Hepatocyte (in vitro differentiated cells): Measurements from ENCODE around the gene PDE4D. TPM values are rescaled to one million over a fixed set of nuclear protein-coding genes. Genes with fewer than 3 reads are reported as not detected.
"Not testable (repeated sequence)": the region's sequence is repeated elsewhere in the genome, so short reads cannot be mapped to it uniquely, and the experiment has no call there.

ENCODE experiments used
- DNase-seq: peaks from one replicate; pipeline ENCODE4 v3.0.0-alpha.2; 2016; ENCODE audit warnings: low spot score
- H2AFZ ChIP-seq: fragments of 200-600 bp; sonication (generic); 2 replicates; pipeline ENCODE4 v1.6.0; 2016; ENCODE audit warnings: antibody characterized with exemption, mild to moderate bottlenecking
- H3K27ac ChIP-seq: fragments of 200-600 bp; sonication (generic); 2 replicates; pipeline ENCODE4 v1.5.1; 2016; ENCODE audit warnings: mild to moderate bottlenecking
- H3K27me3 ChIP-seq: fragments of 200-600 bp; sonication (generic); 2 replicates; pipeline ENCODE4 v1.6.1; 2016
- H3K36me3 ChIP-seq: fragments of 200-600 bp; sonication (generic); replicated peaks from 2 replicates; pipeline ENCODE4 v1.5.1; 2016; ENCODE audit warnings: low read depth; ENCODE audit not compliant: insufficient read depth
- H3K4me1 ChIP-seq: fragments of 200-600 bp; sonication (generic); 2 replicates; pipeline ENCODE4 v1.5.1; 2016; ENCODE audit warnings: mild to moderate bottlenecking, moderate library complexity; ENCODE audit not compliant: insufficient read depth
- H3K4me2 ChIP-seq: fragments of 200-600 bp; sonication (generic); 2 replicates; pipeline ENCODE4 v1.6.0; 2016
- H3K4me3 ChIP-seq: fragments of 200-600 bp; sonication (generic); 2 replicates; pipeline ENCODE4 v1.5.1; 2016; ENCODE audit warnings: mild to moderate bottlenecking
- H3K79me2 ChIP-seq: fragments of 200-600 bp; sonication (generic); 2 replicates; pipeline ENCODE4 v1.6.0; 2017; ENCODE audit warnings: mild to moderate bottlenecking
- H3K9me2 ChIP-seq: fragments of 200-600 bp; sonication (generic); replicated peaks from 2 replicates; pipeline ENCODE4 v1.6.0; 2017; ENCODE audit warnings: mild to moderate bottlenecking; ENCODE audit not compliant: insufficient read depth
- H3K9me3 ChIP-seq: fragments of 200-600 bp; sonication (generic); 2 replicates; pipeline ENCODE4 v1.5.1; 2016; ENCODE audit warnings: low read depth, mild to moderate bottlenecking
- H4K20me1 ChIP-seq: fragments of 200-600 bp; sonication (generic); 2 replicates; pipeline ENCODE4 v1.6.0; 2016; ENCODE audit warnings: mild to moderate bottlenecking; ENCODE audit not compliant: insufficient read depth, poor library complexity, severe bottlenecking
- EZH2 ChIP-seq: fragments of 200-600 bp; sonication (generic); IDR thresholded peaks from 2 replicates; pipeline ENCODE4 v1.6.1; 2016; ENCODE audit warnings: antibody characterized with exemption, mild to moderate bottlenecking, borderline replicate concordance
- EZH2phosphoT487 ChIP-seq: fragments of 200-600 bp; sonication (generic); IDR thresholded peaks from one replicate; pipeline ENCODE4 v1.6.1; 2018; ENCODE audit warnings: antibody characterized with exemption, mild to moderate bottlenecking, low read depth, moderate library complexity; ENCODE audit not compliant: unreplicated experiment, severe bottlenecking
- WGBS: methylation state at CpG from one replicate; pipeline ENCODE4 v1.1.6; 2016; ENCODE audit warnings: low lambda C conversion rate; ENCODE audit errors: missing lambda C conversion rate; 5-methylcytosine and 5-hydroxymethylcytosine counted together
- polyA plus RNA-seq: library from polyadenylated mRNA; unstranded; fragments of >200 nt; fragmentation: Nextera tagmentation; extraction: Ambion mirVana; gene quantifications from 2 replicates; pipeline ENCODE4 v1.2.1, GENCODE V29; 2016
- total RNA-seq: library from RNA; depleted of rRNA; stranded (reverse); fragments of >200 nt; gene quantifications from 2 replicates; pipeline ENCODE4 v1.2.3, GENCODE V29; 2014
- TF ChIP-seq, protein P1 (sequence below): fragments of 200-600 bp; sonication (generic); IDR thresholded peaks from 2 replicates; pipeline ENCODE4 v1.5.1; 2016; ENCODE audit warnings: antibody characterized with exemption, mild to moderate bottlenecking; ENCODE audit not compliant: poor library complexity

The PDE4D gene
- total and polyA plus RNA-seq, 2 experiments from 2014 or later: 14.5 to 45.2 TPM

DNA sequence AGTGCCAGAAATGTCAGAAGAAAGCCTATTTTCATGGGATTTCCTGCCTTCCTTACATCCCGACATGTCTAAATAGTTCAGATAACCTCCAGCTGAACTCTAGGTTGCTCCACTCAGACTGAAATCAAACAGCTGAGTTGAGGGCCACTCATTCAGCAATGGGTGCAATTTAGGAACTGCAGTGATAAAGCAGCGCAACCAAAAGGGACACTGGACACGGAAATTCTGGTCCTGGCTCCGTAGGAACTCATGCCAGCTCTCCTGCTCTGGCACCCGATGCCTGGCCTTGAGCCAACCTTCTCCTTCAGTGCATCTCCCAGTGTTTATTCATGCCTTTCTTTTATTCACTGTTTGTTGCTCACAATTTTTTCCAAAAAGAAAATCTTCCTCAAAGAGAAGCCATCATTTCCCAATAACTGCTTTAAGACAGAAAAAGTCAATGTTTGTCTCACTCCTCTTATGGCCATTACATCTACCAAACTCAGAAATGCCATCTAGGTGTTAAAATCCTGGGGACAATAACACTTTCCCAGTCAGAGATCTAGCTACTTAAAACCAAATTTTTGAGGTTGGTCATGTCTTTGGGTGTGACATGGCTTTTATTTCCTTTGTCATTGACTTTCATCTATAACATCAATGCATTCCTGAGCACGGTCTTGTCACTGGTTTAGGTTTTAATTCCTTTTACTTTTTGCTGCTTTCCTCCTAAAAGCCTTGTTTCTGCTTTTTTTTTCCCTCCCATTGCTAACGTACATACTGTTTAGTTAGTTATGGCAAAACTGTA lies 126.9 kb downstream of the PDE4D start:
- peaks cover 6% of the 10 kb centered on the region for H3K4me1 ChIP-seq
- H3K36me3 ChIP-seq: no peaks in the 10 kb centered on the region
- H3K9me2 ChIP-seq: no peaks in the 10 kb centered on the region
- H3K9me3 ChIP-seq: no peaks in the 10 kb centered on the region
- no peak overlapping the region for H2AFZ ChIP-seq
- H3K27me3 ChIP-seq: no peaks in the 10 kb centered on the region
- H3K4me3 ChIP-seq: peak overlapping the region; percentile 75
- peak overlapping the region; percentile 71 for H3K4me2 ChIP-seq
- DNase-seq: peak; percentile 26
- no peaks in the 10 kb centered on the region for H4K20me1 ChIP-seq
- peaks cover 22% of the 10 kb centered on the region for H3K79me2 ChIP-seq
- 49% methylated on average over 7 of the region's 7 CpGs for WGBS
- TF ChIP-seq, protein P1, sequence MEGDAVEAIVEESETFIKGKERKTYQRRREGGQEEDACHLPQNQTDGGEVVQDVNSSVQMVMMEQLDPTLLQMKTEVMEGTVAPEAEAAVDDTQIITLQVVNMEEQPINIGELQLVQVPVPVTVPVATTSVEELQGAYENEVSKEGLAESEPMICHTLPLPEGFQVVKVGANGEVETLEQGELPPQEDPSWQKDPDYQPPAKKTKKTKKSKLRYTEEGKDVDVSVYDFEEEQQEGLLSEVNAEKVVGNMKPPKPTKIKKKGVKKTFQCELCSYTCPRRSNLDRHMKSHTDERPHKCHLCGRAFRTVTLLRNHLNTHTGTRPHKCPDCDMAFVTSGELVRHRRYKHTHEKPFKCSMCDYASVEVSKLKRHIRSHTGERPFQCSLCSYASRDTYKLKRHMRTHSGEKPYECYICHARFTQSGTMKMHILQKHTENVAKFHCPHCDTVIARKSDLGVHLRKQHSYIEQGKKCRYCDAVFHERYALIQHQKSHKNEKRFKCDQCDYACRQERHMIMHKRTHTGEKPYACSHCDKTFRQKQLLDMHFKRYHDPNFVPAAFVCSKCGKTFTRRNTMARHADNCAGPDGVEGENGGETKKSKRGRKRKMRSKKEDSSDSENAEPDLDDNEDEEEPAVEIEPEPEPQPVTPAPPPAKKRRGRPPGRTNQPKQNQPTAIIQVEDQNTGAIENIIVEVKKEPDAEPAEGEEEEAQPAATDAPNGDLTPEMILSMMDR: no peak
- no peak for TF ChIP-seq EZH2
- H3K27ac ChIP-seq: peak overlapping the region; percentile 83

DNA sequence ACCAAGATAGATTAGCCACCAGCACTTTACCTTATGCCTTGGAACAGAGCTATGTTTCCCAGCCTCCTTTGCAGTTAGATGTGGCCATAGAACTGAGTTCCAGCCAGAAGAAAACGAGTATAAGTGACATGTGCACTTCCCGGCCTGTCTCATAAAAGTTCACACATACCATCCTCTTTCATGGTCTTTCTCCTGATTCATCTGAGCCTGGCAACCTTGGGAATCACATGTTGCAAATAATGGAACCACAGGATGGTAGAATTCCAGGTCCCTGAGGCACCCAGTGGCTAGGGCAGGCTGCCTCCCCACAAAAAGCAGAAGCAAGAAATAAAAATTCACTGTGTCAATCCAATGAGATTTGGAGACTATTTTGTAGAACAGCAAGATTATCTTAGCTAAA lies 128.1 kb downstream of the PDE4D start:
- H4K20me1 ChIP-seq: no peaks in the 10 kb centered on the region
- WGBS: 72% methylated on average over 2 of the region's 2 CpGs
- no peak for DNase-seq
- no peaks in the 10 kb centered on the region for H3K27me3 ChIP-seq
- no peaks in the 10 kb centered on the region for H3K36me3 ChIP-seq
- peaks cover 24% of the 10 kb centered on the region for H3K79me2 ChIP-seq
- H3K4me3 ChIP-seq: no peak overlapping the region
- H3K9me2 ChIP-seq: no peaks in the 10 kb centered on the region
- peaks cover 6% of the 10 kb centered on the region for H3K4me1 ChIP-seq
- no peak overlapping the region for H2AFZ ChIP-seq
- peak overlapping the region; percentile 71 for H3K4me2 ChIP-seq
- no peak overlapping the region for H3K27ac ChIP-seq
- no peak for TF ChIP-seq EZH2
- TF ChIP-seq, protein P1: no peak
- TF ChIP-seq EZH2phosphoT487: no peak
- H3K9me3 ChIP-seq: no peaks in the 10 kb centered on the region

DNA sequence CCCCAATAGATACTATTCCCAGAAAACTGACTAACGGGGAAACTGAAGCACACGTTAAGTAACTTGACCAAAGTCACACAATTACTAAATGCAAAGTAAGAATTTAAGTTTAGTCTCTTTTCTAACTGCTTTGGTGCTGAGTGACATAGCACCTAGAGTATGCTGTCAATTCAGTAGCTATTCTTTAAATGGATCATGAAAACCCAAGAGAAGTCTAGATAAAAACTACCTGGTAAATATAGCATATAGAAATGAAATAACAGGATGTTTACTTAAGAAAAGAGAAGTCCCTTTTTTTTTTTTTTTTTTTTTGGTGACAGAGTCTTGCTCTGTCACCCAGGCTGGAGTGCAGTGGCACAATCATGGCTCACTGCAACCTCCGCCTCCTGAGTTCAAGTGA lies 129.2 kb downstream of the PDE4D start:
- no peaks in the 10 kb centered on the region for H3K9me3 ChIP-seq
- no peaks in the 10 kb centered on the region for H3K9me2 ChIP-seq
- no peaks in the 10 kb centered on the region for H4K20me1 ChIP-seq
- H3K27ac ChIP-seq: no peak overlapping the region
- H3K4me2 ChIP-seq: no peak overlapping the region
- TF ChIP-seq, protein P1: no peak
- TF ChIP-seq EZH2: no peak
- H3K4me3 ChIP-seq: no peak overlapping the region
- DNase-seq: no peak
- H3K79me2 ChIP-seq: peaks cover 26% of the 10 kb centered on the region
- H3K4me1 ChIP-seq: peaks cover 12% of the 10 kb centered on the region
- 90% methylated on average over 3 of the region's 3 CpGs for WGBS
- no peaks in the 10 kb centered on the region for H3K27me3 ChIP-seq
- H2AFZ ChIP-seq: no peak overlapping the region
- no peaks in the 10 kb centered on the region for H3K36me3 ChIP-seq

DNA sequence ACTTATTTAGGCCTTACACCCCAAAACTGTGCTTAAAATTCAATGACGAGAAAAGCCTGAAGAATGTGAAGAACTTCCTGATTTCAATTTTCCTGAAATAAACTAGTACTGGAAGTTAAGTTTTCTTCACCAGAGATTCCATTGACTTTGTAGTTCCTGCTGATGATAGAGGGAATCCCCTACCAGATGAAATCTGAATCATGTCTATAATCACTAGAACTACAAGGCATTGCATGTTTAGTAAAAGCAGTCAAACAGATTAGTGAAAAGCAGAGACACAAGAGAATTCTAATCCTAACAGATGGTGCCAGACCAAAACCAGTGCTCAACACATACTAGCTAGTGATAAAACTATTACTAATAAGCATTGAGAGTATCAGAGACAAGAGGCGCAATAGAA lies 130.0 kb downstream of the PDE4D start:
- H3K27me3 ChIP-seq: no peaks in the 10 kb centered on the region
- H3K27ac ChIP-seq: no peak overlapping the region
- no peak overlapping the region for H2AFZ ChIP-seq
- peaks cover 10% of the 10 kb centered on the region for H3K4me1 ChIP-seq
- no peak overlapping the region for H3K4me2 ChIP-seq
- DNase-seq: no peak
- H4K20me1 ChIP-seq: no peaks in the 10 kb centered on the region
- H3K9me2 ChIP-seq: no peaks in the 10 kb centered on the region
- H3K4me3 ChIP-seq: no peak overlapping the region
- TF ChIP-seq, protein P1: no peak
- TF ChIP-seq EZH2phosphoT487: no peak
- no peak for TF ChIP-seq EZH2
- no peaks in the 10 kb centered on the region for H3K9me3 ChIP-seq
- H3K79me2 ChIP-seq: peaks cover 33% of the 10 kb centered on the region
- H3K36me3 ChIP-seq: no peaks in the 10 kb centered on the region
- WGBS: 75% methylated on average over 2 of the region's 2 CpGs

DNA sequence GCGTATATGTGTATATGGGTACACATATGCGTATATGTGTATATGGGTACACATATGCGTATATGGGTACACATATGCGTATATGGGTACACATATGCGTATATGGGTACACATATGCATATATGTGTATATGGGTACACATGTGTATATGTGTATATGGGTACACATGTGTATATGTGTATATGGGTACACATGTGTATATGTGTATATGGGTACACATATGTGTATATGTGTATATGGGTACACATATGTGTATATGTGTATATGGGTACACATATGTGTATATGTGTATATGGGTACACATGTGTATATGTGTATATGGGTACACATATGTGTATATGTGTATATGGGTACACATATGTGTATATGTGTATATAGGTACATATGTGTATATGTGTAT lies 131.3 kb downstream of the PDE4D start:
- H3K9me2 ChIP-seq, H3K4me3 ChIP-seq, H3K9me3 ChIP-seq, H2AFZ ChIP-seq, H3K4me2 ChIP-seq, H3K27ac ChIP-seq, H3K27me3 ChIP-seq, H3K36me3 ChIP-seq, DNase-seq, H4K20me1 ChIP-seq: not testable (repeated sequence)
- Histone ChIP-seq H3K79me2 (peaks cover 44% of the 10 kb centered on the region), H3K4me1 (peaks cover 10% of the 10 kb centered on the region)
- 98% methylated on average over 5 of the region's 5 CpGs for WGBS
